ENCODE data around the gene DIABLO.

- TF ChIP-seq CTCF (IDR thresholded peaks at IDR 0.05), result no peak
- TF ChIP-seq ELF1 (IDR thresholded peaks at IDR 0.05), result no peak
- TF ChIP-seq MXI1 (IDR thresholded peaks at IDR 0.05; ENCODE audit: low read depth, low read length), result no peak
- no peak for TF ChIP-seq RAD21 (IDR thresholded peaks at IDR 0.05; ENCODE audit: low read length)
- no peak for TF ChIP-seq TEAD4 (IDR thresholded peaks at IDR 0.05; ENCODE audit: borderline replicate concordance, insufficient read depth)
- TF ChIP-seq YY1 (IDR thresholded peaks at IDR 0.05; ENCODE audit: low read depth), result no peak
- TF ChIP-seq, protein P1, sequence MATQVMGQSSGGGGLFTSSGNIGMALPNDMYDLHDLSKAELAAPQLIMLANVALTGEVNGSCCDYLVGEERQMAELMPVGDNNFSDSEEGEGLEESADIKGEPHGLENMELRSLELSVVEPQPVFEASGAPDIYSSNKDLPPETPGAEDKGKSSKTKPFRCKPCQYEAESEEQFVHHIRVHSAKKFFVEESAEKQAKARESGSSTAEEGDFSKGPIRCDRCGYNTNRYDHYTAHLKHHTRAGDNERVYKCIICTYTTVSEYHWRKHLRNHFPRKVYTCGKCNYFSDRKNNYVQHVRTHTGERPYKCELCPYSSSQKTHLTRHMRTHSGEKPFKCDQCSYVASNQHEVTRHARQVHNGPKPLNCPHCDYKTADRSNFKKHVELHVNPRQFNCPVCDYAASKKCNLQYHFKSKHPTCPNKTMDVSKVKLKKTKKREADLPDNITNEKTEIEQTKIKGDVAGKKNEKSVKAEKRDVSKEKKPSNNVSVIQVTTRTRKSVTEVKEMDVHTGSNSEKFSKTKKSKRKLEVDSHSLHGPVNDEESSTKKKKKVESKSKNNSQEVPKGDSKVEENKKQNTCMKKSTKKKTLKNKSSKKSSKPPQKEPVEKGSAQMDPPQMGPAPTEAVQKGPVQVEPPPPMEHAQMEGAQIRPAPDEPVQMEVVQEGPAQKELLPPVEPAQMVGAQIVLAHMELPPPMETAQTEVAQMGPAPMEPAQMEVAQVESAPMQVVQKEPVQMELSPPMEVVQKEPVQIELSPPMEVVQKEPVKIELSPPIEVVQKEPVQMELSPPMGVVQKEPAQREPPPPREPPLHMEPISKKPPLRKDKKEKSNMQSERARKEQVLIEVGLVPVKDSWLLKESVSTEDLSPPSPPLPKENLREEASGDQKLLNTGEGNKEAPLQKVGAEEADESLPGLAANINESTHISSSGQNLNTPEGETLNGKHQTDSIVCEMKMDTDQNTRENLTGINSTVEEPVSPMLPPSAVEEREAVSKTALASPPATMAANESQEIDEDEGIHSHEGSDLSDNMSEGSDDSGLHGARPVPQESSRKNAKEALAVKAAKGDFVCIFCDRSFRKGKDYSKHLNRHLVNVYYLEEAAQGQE (IDR thresholded peaks at IDR 0.05; ENCODE audit: low read depth, low read length), result no peak
- no peak for TF ChIP-seq RCOR1 (IDR thresholded peaks at IDR 0.05; ENCODE audit: low read length)
Measured at GRCh38 chr12:122206111-122206881, 19.6 kb downstream of the DIABLO start.
